Astrocyte (in vitro differentiated cells and primary cell): ENCODE measurements around the gene GSTK1. TPM values are rescaled to one million over a fixed set of nuclear protein-coding genes. Genes with fewer than 3 reads are reported as not detected.

ENCODE experiments used
- DNase-seq: peaks from one replicate; pipeline ENCODE4 v3.0.0-alpha.2; 2010; ENCODE audit warnings: low read depth
- FAIRE-seq: peaks from 2 replicates; lab custom pipeline; 2011; peaks lifted over from hg19 to GRCh38; lab: Jason Lieb, UNC
- H2AFZ ChIP-seq: 2 replicates; pipeline ENCODE4 v1.6.0; 2012; ENCODE audit warnings: low read depth, low read length, inconsistent platforms
- H3K27ac ChIP-seq: 2 replicates; pipeline ENCODE4 v1.5.1; 2011; ENCODE audit warnings: low read depth, low read length, inconsistent platforms
- H3K27me3 ChIP-seq: 2 replicates; pipeline ENCODE4 v1.6.0; 2011; ENCODE audit warnings: low read length, inconsistent platforms; ENCODE audit not compliant: insufficient read depth
- H3K36me3 ChIP-seq: 2 replicates; pipeline ENCODE4 v1.5.1; 2011; ENCODE audit warnings: low read length, inconsistent platforms; ENCODE audit not compliant: insufficient read depth
- H3K4me1 ChIP-seq: 2 replicates; pipeline ENCODE4 v1.5.1; 2011; ENCODE audit warnings: low read length, inconsistent platforms; ENCODE audit not compliant: insufficient read depth
- H3K4me2 ChIP-seq: 2 replicates; pipeline ENCODE4 v1.6.0; 2012; ENCODE audit warnings: low read length, inconsistent platforms
- H3K4me3 ChIP-seq: 2 replicates; pipeline ENCODE4 v1.5.1; 2011; ENCODE audit warnings: low read depth, mild to moderate bottlenecking, low read length, inconsistent platforms; ENCODE audit not compliant: insufficient read depth
- H3K79me2 ChIP-seq: 2 replicates; pipeline ENCODE4 v1.6.0; 2012; ENCODE audit warnings: mild to moderate bottlenecking, low read length, inconsistent platforms; ENCODE audit not compliant: insufficient read depth
- H3K9ac ChIP-seq: 2 replicates; pipeline ENCODE4 v1.6.0; 2012; ENCODE audit warnings: mild to moderate bottlenecking, low read length, inconsistent platforms
- H3K9me3 ChIP-seq: 2 replicates; pipeline ENCODE4 v1.5.1; 2012; ENCODE audit warnings: low read depth, mild to moderate bottlenecking, low read length, inconsistent platforms; ENCODE audit not compliant: insufficient read depth
- H4K20me1 ChIP-seq: 2 replicates; pipeline ENCODE4 v1.6.0; 2012; ENCODE audit warnings: low read length, inconsistent platforms; ENCODE audit not compliant: insufficient read depth
- H3K27ac Mint-ChIP-seq: one replicate; pipeline ENCODE4 v1.8.0; 2021; ENCODE audit warnings: mild to moderate bottlenecking, mixed read lengths; ENCODE audit not compliant: unreplicated experiment
- H3K27me3 Mint-ChIP-seq: one replicate; pipeline ENCODE4 v1.8.0; 2021; ENCODE audit warnings: low read depth, mixed read lengths; ENCODE audit not compliant: unreplicated experiment
- H3K36me3 Mint-ChIP-seq: one replicate; pipeline ENCODE4 v1.8.0; 2021; ENCODE audit warnings: low read depth, mixed read lengths; ENCODE audit not compliant: unreplicated experiment
- H3K4me1 Mint-ChIP-seq: one replicate; pipeline ENCODE4 v1.8.0; 2021; ENCODE audit warnings: low read depth, mixed read lengths; ENCODE audit not compliant: unreplicated experiment
- H3K4me3 Mint-ChIP-seq: one replicate; pipeline ENCODE4 v1.8.0; 2021; ENCODE audit warnings: mild to moderate bottlenecking, moderate library complexity, mixed read lengths; ENCODE audit not compliant: unreplicated experiment
- H3K9me3 Mint-ChIP-seq: one replicate; pipeline ENCODE4 v1.8.0; 2021; ENCODE audit warnings: mild to moderate bottlenecking, mixed read lengths; ENCODE audit not compliant: unreplicated experiment
- CTCF ChIP-seq: IDR thresholded peaks from 2 replicates; pipeline ENCODE4 v1.5.1; 2011; ENCODE audit warnings: low read depth, mild to moderate bottlenecking, inconsistent platforms, low read length, moderate library complexity; ENCODE audit not compliant: insufficient read depth
- EZH2 ChIP-seq: IDR thresholded peaks from 2 replicates; pipeline ENCODE4 v1.6.1; 2012; ENCODE audit warnings: mild to moderate bottlenecking, low read length, inconsistent platforms; ENCODE audit not compliant: insufficient read depth
- total RNA-seq: library from RNA; stranded (reverse); gene quantifications from 2 replicates; pipeline ENCODE4 v1.2.1, GENCODE V29; 2021

GSTK1 gene
- total RNA-seq, 1 donor from 2014 or later, result 97.5 TPM

- Mint-ChIP-seq H3K4me1 (no peaks in the 10 kb centered on the region), H3K27me3 (peaks cover 2% of the 10 kb centered on the region), H3K36me3 (no peaks in the 10 kb centered on the region), H3K27ac (no peak overlapping the region), H3K4me3 (no peak overlapping the region), H3K9me3 (no peaks in the 10 kb centered on the region)
- TF ChIP-seq CTCF (no peak), EZH2 (no peak)
- Histone ChIP-seq H3K4me1 (no peaks in the 10 kb centered on the region), H3K9ac (no peak overlapping the region), H4K20me1 (no peaks in the 10 kb centered on the region), H3K79me2 (no peaks in the 10 kb centered on the region), H3K27me3 (no peaks in the 10 kb centered on the region), H3K27ac (no peak overlapping the region), H3K4me2 (no peak overlapping the region), H3K9me3 (no peaks in the 10 kb centered on the region), H3K36me3 (no peaks in the 10 kb centered on the region), H3K4me3 (no peak overlapping the region), H2AFZ (no peak overlapping the region)
- FAIRE-seq (no peak), DNase-seq (peak; percentile 41)
Measured at GRCh38 chr7:143255564-143255963, 7.7 kb upstream of the GSTK1 start.

- H2AFZ ChIP-seq, result no peak overlapping the region
- H3K9ac ChIP-seq, result no peak overlapping the region
- H3K36me3 ChIP-seq, result no peaks in the 10 kb centered on the region
- no peak overlapping the region for H3K27ac Mint-ChIP-seq
- no peaks in the 10 kb centered on the region for H3K79me2 ChIP-seq
- peaks cover 2% of the 10 kb centered on the region for H3K27me3 Mint-ChIP-seq
- FAIRE-seq (no peak), DNase-seq (no peak)
- no peak for TF ChIP-seq EZH2
- TF ChIP-seq CTCF, result no peak
- H3K27ac ChIP-seq, result no peak overlapping the region
- H3K9me3 Mint-ChIP-seq, result no peaks in the 10 kb centered on the region
- no peak overlapping the region for H3K4me2 ChIP-seq
- no peaks in the 10 kb centered on the region for H3K4me1 Mint-ChIP-seq
- no peaks in the 10 kb centered on the region for H4K20me1 ChIP-seq
- no peaks in the 10 kb centered on the region for H3K36me3 Mint-ChIP-seq
- no peak overlapping the region for H3K4me3 ChIP-seq
- no peaks in the 10 kb centered on the region for H3K4me1 ChIP-seq
- no peak overlapping the region for H3K4me3 Mint-ChIP-seq
- H3K27me3 ChIP-seq, result no peaks in the 10 kb centered on the region
- H3K9me3 ChIP-seq, result no peaks in the 10 kb centered on the region
Measured at GRCh38 chr7:143256325-143256724, 6.9 kb upstream of the GSTK1 start.

- Mint-ChIP-seq H3K27me3 (peaks cover 2% of the 10 kb centered on the region), H3K36me3 (no peaks in the 10 kb centered on the region)
Measured at GRCh38 chr7:143256932-143257331, 6.3 kb upstream of the GSTK1 start.

More at GRCh38 chr7:143256932-143257331, 6.3 kb upstream of the GSTK1 start:
- Histone ChIP-seq H3K9ac (no peak overlapping the region), H2AFZ (no peak overlapping the region), H3K36me3 (no peaks in the 10 kb centered on the region), H3K9me3 (no peaks in the 10 kb centered on the region), H3K27ac (no peak overlapping the region), H3K4me1 (no peaks in the 10 kb centered on the region), H3K4me2 (no peak overlapping the region), H4K20me1 (no peaks in the 10 kb centered on the region), H3K4me3 (no peak overlapping the region), H3K27me3 (no peaks in the 10 kb centered on the region), H3K79me2 (no peaks in the 10 kb centered on the region)
- Mint-ChIP-seq H3K27ac (no peak overlapping the region), H3K4me1 (no peaks in the 10 kb centered on the region), H3K9me3 (no peaks in the 10 kb centered on the region), H3K4me3 (no peak overlapping the region)
- no peak for DNase-seq
- no peak for FAIRE-seq
- TF ChIP-seq EZH2 (no peak), CTCF (no peak)
